ENCODE results near the gene GPR153. TPM values are rescaled to one million over a fixed set of nuclear protein-coding genes. Genes with fewer than 3 reads are reported as not detected.
A peak's percentile ranks its signal among the peaks of the same experiment; 100 is the strongest.

Gene GPR153
- total RNA-seq, 3 donors from 2014 or later (not counting 1 experiment from before 2014, with no cell fraction given): 8.5 to 9.7 (median 8.7) TPM

- DNase-seq: no peak
- 97% methylated on average over 10 of the region's 10 CpGs for WGBS (ENCODE audit: insufficient coverage)
Observed at GRCh38 chr1:6292102-6292501, 31.2 kb upstream of the GPR153 start.

DNA sequence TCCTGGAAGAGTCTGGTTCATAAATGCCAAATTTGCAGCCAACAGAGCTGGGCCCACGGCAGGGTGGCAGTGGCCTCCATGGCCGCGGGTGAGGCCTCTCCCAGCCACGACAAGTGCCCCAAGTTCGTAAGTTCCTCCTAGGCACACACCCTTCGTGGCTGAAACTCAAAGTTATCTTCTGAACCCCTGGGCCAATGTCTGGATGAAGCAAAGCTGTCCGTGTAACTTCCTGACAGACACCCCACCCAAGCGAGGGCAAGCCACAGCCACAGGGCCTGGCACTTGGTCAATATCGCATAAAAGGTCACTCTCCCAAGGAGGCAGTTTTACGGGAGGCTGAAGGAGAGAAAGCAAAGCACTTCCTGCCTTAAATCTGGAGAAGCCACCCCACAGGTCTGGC is 27.8 kb upstream of the GPR153 start:
- peak in 2 of 3 donors; percentile 24 to 44 for ATAC-seq
- H3K4me3 Mint-ChIP-seq: peak overlapping the region; percentile 40

More at GRCh38 chr1:6292102-6292501, 31.2 kb upstream of the GPR153 start:
- intact Hi-C loops (cut with micrococcal nuclease): no loop called here
- no peak for ATAC-seq
- Mint-ChIP-seq H3K27me3 (ENCODE audit: low read depth in 2 of 2) (no peaks in the 10 kb centered on the region), H3K4me1 (peaks cover 68 to 71% of the 10 kb centered on the region in 2 donors), H3K9me3 (no peaks in the 10 kb centered on the region), H3K36me3 (no peaks in the 10 kb centered on the region), H3K27ac (peak overlapping the region; percentile 81 to 90), H3K4me3 (peak overlapping the region; percentile 35)
- Histone ChIP-seq H3K9me3 (ENCODE audit: control insufficient read depth, insufficient read depth, low read length) (no peaks in the 10 kb centered on the region), H3K4me3 (ENCODE audit: low read length) (no peak overlapping the region), H3K36me3 (ENCODE audit: control insufficient read depth, insufficient read depth, low read length) (no peaks in the 10 kb centered on the region), H3K27ac (ENCODE audit: low read length) (peak overlapping the region; percentile 51), H3K4me1 (ENCODE audit: control insufficient read depth, insufficient read depth, low read length) (peaks cover 75% of the 10 kb centered on the region), H3K27me3 (ENCODE audit: control insufficient read depth, insufficient read depth, low read length) (no peaks in the 10 kb centered on the region)
- TF ChIP-seq CTCF (IDR thresholded peaks at IDR 0.05): no peak

GRCh38 chr1:6288026-6288425 is 27.1 kb upstream of the GPR153 start:
- H3K27me3 Mint-ChIP-seq (ENCODE audit: low read depth in 2 of 2): no peaks in the 10 kb centered on the region

More for the DNA sequence above, 27.8 kb upstream of the GPR153 start:
- no peak for DNase-seq
- Histone ChIP-seq H3K4me3 (ENCODE audit: low read length) (no peak overlapping the region), H3K36me3 (ENCODE audit: control insufficient read depth, insufficient read depth, low read length) (no peaks in the 10 kb centered on the region), H3K27ac (ENCODE audit: low read length) (peak overlapping the region; percentile 43), H3K27me3 (ENCODE audit: control insufficient read depth, insufficient read depth, low read length) (no peaks in the 10 kb centered on the region), H3K9me3 (ENCODE audit: control insufficient read depth, insufficient read depth, low read length) (no peaks in the 10 kb centered on the region), H3K4me1 (ENCODE audit: control insufficient read depth, insufficient read depth, low read length) (peaks cover 45% of the 10 kb centered on the region)
- Mint-ChIP-seq H3K4me1 (peaks cover 44 to 46% of the 10 kb centered on the region in 2 donors), H3K27ac (peak overlapping the region; percentile 79 to 81), H3K9me3 (no peaks in the 10 kb centered on the region), H3K36me3 (no peaks in the 10 kb centered on the region), H3K27me3 (ENCODE audit: low read depth in 2 of 2) (no peaks in the 10 kb centered on the region)
- WGBS (ENCODE audit: insufficient coverage): 48% methylated on average over 10 of the region's 10 CpGs
- intact Hi-C loops (cut with micrococcal nuclease): no loop called here
- TF ChIP-seq CTCF (IDR thresholded peaks at IDR 0.05): no peak

More at GRCh38 chr1:6288026-6288425, 27.1 kb upstream of the GPR153 start:
- Mint-ChIP-seq H3K9me3 (no peaks in the 10 kb centered on the region), H3K36me3 (no peaks in the 10 kb centered on the region), H3K4me3 (peak overlapping the region; percentile 40), H3K4me1 (peaks cover 37 to 40% of the 10 kb centered on the region in 2 donors), H3K27ac (peak overlapping the region; percentile 79 to 81)
- WGBS (ENCODE audit: insufficient coverage): 96% methylated on average over 14 of the region's 14 CpGs
- Histone ChIP-seq H3K4me1 (ENCODE audit: control insufficient read depth, insufficient read depth, low read length) (peaks cover 40% of the 10 kb centered on the region), H3K27ac (ENCODE audit: low read length) (peak overlapping the region; percentile 43), H3K36me3 (ENCODE audit: control insufficient read depth, insufficient read depth, low read length) (no peaks in the 10 kb centered on the region), H3K9me3 (ENCODE audit: control insufficient read depth, insufficient read depth, low read length) (no peaks in the 10 kb centered on the region), H3K27me3 (ENCODE audit: control insufficient read depth, insufficient read depth, low read length) (no peaks in the 10 kb centered on the region), H3K4me3 (ENCODE audit: low read length) (no peak overlapping the region)
- no peak for DNase-seq
- no peak for ATAC-seq
- TF ChIP-seq CTCF (IDR thresholded peaks at IDR 0.05): no peak
- intact Hi-C loops (cut with micrococcal nuclease): no loop called here
